HL-60 (cell line): ENCODE results near the gene YWHAE.
"Not testable (repeated sequence)": the region's sequence is repeated elsewhere in the genome, so short reads cannot be mapped to it uniquely, and the experiment has no call there.

Source experiments
- GABPA ChIP-seq: IDR thresholded peaks from 2 replicates; pipeline ENCODE4 v1.6.1; 2012; ENCODE audit warnings: low read depth
- POLR2AphosphoS5 ChIP-seq: IDR thresholded peaks from 2 replicates; pipeline ENCODE4 v1.6.1; 2012; ENCODE audit warnings: low read depth
- TF ChIP-seq, protein P1 (sequence below): IDR thresholded peaks from one replicate; pipeline ENCODE4 v1.5.1; 2011; ENCODE audit warnings: low read length, control low read depth, inconsistent platforms; ENCODE audit not compliant: insufficient read depth

DNA sequence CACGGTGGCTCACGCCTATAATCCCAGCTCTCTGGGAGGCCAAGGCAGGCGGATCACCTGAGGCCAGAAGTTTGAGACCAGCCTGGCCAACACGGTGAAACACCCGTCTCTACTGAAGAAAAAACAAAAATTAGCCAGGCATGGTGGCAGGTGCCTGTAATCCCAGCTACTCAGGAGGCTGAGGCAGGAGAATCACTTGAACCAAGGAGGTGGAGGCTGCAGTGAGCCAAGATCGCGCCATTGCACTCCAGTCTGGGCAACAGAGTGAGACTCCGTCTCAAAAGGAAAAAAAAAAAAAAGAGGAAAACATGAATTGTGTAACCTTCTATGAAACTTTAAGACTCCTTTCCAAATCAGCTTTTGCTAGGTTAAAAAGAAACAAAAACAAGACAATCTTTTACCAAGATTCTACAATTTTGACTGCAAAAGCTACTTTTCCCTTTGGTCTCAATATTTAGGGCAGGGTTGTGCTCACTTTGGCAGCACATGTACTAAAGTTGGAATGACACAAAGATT lies 13.3 kb downstream of the YWHAE start:
- TF ChIP-seq, protein P1, sequence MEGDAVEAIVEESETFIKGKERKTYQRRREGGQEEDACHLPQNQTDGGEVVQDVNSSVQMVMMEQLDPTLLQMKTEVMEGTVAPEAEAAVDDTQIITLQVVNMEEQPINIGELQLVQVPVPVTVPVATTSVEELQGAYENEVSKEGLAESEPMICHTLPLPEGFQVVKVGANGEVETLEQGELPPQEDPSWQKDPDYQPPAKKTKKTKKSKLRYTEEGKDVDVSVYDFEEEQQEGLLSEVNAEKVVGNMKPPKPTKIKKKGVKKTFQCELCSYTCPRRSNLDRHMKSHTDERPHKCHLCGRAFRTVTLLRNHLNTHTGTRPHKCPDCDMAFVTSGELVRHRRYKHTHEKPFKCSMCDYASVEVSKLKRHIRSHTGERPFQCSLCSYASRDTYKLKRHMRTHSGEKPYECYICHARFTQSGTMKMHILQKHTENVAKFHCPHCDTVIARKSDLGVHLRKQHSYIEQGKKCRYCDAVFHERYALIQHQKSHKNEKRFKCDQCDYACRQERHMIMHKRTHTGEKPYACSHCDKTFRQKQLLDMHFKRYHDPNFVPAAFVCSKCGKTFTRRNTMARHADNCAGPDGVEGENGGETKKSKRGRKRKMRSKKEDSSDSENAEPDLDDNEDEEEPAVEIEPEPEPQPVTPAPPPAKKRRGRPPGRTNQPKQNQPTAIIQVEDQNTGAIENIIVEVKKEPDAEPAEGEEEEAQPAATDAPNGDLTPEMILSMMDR: not testable (repeated sequence)
- TF ChIP-seq POLR2AphosphoS5, GABPA: not testable (repeated sequence)
